ENCODE measurements around the gene GALNT2. TPM values are rescaled to one million over a fixed set of nuclear protein-coding genes. Genes with fewer than 3 reads are reported as not detected.

Gene GALNT2
- total and polyA plus RNA-seq, 2 experiments from 2014 or later = 17.8 to 48.3 TPM

DNA sequence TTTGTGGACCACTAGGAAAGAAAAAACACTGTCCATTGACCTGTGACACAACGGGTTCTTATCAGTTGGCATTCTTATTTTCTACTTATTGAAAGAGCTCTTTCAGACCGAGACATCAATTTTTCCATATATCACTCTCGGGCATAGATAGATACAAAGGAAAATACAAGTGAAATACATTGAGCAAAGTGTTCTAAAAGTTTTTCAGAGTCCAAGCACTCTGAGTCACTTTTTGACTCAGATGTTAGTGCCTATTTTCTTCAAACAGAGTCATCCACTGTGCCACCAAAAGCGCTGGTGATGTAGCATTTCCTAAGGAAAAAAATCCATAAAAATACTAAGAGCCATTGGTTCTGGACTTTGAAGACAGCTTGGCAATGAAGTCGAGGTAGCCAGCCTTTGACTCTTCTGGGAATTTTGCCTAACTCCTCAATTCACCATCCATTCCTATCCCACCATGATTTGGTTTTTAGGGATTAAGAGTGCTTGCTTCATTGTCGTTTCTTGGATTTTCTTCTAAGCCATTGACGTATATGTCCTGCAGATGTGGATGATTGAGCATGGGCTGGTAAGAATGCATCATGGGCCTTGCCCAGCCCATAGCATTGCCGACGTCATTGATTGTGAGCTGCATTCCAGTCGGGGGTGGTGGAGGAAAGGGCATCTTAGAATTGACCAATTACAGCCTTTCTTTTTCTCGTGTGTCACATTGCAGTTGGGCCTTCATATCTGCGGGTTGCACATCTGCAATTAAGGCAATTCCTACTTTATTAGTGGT is 10.6 kb downstream of the GALNT2 start:
- Histone ChIP-seq H3K27me3 (ENCODE audit: insufficient read depth) (no peaks in the 10 kb centered on the region), H3K4me2 (no peak overlapping the region), H3K4me1 (ENCODE audit: insufficient read depth) (peaks cover 11% of the 10 kb centered on the region; the same call in 1 of the 2 replicates), H3K4me3 (no peak overlapping the region), H2AFZ (no peak overlapping the region), H3K36me3 (ENCODE audit: insufficient read depth) (no peaks in the 10 kb centered on the region), H4K20me1 (replicated peaks; ENCODE audit: insufficient read depth) (peaks cover 30% of the 10 kb centered on the region), H3K27ac (ENCODE audit: low read depth) (no peak overlapping the region), H3K79me2 (replicated peaks; ENCODE audit: insufficient read depth) (peaks cover 97% of the 10 kb centered on the region), H3F3A (replicated peaks; ENCODE audit: low read depth) (peaks cover 2% of the 10 kb centered on the region), H3K9me2 (ENCODE audit: insufficient read depth) (no peaks in the 10 kb centered on the region)
- DNase-seq (ENCODE audit: low spot score) = no peak
- H3K27ac Mint-ChIP-seq = no peak overlapping the region
- no peak overlapping the region for H3K4me3 Mint-ChIP-seq
- H3K27me3 Mint-ChIP-seq (ENCODE audit: insufficient read depth, low read depth, poor library complexity) = peaks cover 3% of the 10 kb centered on the region
- TF ChIP-seq, protein P1, sequence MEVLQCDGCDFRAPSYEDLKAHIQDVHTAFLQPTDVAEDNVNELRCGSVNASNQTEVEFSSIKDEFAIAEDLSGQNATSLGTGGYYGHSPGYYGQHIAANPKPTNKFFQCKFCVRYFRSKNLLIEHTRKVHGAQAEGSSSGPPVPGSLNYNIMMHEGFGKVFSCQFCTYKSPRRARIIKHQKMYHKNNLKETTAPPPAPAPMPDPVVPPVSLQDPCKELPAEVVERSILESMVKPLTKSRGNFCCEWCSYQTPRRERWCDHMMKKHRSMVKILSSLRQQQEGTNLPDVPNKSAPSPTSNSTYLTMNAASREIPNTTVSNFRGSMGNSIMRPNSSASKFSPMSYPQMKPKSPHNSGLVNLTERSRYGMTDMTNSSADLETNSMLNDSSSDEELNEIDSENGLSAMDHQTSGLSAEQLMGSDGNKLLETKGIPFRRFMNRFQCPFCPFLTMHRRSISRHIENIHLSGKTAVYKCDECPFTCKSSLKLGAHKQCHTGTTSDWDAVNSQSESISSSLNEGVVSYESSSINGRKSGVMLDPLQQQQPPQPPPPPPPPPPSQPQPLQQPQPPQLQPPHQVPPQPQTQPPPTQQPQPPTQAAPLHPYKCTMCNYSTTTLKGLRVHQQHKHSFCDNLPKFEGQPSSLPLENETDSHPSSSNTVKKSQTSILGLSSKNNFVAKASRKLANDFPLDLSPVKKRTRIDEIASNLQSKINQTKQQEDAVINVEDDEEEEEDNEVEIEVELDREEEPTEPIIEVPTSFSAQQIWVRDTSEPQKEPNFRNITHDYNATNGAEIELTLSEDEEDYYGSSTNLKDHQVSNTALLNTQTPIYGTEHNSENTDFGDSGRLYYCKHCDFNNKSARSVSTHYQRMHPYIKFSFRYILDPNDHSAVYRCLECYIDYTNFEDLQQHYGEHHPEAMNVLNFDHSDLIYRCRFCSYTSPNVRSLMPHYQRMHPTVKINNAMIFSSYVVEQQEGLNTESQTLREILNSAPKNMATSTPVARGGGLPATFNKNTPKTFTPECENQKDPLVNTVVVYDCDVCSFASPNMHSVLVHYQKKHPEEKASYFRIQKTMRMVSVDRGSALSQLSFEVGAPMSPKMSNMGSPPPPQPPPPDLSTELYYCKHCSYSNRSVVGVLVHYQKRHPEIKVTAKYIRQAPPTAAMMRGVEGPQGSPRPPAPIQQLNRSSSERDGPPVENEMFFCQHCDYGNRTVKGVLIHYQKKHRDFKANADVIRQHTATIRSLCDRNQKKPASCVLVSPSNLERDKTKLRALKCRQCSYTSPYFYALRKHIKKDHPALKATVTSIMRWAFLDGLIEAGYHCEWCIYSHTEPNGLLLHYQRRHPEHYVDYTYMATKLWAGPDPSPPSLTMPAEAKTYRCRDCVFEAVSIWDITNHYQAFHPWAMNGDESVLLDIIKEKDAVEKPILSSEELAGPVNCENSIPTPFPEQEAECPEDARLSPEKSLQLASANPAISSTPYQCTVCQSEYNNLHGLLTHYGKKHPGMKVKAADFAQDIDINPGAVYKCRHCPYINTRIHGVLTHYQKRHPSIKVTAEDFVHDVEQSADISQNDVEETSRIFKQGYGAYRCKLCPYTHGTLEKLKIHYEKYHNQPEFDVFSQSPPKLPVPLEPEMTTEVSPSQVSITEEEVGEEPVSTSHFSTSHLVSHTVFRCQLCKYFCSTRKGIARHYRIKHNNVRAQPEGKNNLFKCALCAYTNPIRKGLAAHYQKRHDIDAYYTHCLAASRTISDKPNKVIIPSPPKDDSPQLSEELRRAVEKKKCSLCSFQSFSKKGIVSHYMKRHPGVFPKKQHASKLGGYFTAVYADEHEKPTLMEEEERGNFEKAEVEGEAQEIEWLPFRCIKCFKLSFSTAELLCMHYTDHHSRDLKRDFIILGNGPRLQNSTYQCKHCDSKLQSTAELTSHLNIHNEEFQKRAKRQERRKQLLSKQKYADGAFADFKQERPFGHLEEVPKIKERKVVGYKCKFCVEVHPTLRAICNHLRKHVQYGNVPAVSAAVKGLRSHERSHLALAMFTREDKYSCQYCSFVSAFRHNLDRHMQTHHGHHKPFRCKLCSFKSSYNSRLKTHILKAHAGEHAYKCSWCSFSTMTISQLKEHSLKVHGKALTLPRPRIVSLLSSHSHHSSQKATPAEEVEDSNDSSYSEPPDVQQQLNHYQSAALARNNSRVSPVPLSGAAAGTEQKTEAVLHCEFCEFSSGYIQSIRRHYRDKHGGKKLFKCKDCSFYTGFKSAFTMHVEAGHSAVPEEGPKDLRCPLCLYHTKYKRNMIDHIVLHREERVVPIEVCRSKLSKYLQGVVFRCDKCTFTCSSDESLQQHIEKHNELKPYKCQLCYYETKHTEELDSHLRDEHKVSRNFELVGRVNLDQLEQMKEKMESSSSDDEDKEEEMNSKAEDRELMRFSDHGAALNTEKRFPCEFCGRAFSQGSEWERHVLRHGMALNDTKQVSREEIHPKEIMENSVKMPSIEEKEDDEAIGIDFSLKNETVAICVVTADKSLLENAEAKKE (CRISPR knock-in tag; IDR thresholded peaks at IDR 0.05) = no peak
- TF ChIP-seq JUNB (IDR thresholded peaks at IDR 0.05; ENCODE audit: unreplicated experiment) (no peak), CREB1 (CRISPR knock-in tag; IDR thresholded peaks at IDR 0.05; ENCODE audit: low read depth) (no peak), STAT1 (IDR thresholded peaks at IDR 0.05; ENCODE audit: unreplicated experiment) (no peak), EZH2phosphoT487 (IDR thresholded peaks at IDR 0.05; ENCODE audit: unreplicated experiment) (no peak), EZH2 (IDR thresholded peaks at IDR 0.05; ENCODE audit: low read depth, unreplicated experiment) (no peak), POLR2AphosphoS5 (IDR thresholded peaks at IDR 0.05; ENCODE audit: low read depth) (no peak), ZNF114 (CRISPR knock-in tag; IDR thresholded peaks at IDR 0.05) (no peak), NANOG (IDR thresholded peaks at IDR 0.05; ENCODE audit: borderline replicate concordance) (no peak), ZNF331 (CRISPR knock-in tag; IDR thresholded peaks at IDR 0.05; ENCODE audit: low read depth) (no peak)
- TF ChIP-seq, protein P2, sequence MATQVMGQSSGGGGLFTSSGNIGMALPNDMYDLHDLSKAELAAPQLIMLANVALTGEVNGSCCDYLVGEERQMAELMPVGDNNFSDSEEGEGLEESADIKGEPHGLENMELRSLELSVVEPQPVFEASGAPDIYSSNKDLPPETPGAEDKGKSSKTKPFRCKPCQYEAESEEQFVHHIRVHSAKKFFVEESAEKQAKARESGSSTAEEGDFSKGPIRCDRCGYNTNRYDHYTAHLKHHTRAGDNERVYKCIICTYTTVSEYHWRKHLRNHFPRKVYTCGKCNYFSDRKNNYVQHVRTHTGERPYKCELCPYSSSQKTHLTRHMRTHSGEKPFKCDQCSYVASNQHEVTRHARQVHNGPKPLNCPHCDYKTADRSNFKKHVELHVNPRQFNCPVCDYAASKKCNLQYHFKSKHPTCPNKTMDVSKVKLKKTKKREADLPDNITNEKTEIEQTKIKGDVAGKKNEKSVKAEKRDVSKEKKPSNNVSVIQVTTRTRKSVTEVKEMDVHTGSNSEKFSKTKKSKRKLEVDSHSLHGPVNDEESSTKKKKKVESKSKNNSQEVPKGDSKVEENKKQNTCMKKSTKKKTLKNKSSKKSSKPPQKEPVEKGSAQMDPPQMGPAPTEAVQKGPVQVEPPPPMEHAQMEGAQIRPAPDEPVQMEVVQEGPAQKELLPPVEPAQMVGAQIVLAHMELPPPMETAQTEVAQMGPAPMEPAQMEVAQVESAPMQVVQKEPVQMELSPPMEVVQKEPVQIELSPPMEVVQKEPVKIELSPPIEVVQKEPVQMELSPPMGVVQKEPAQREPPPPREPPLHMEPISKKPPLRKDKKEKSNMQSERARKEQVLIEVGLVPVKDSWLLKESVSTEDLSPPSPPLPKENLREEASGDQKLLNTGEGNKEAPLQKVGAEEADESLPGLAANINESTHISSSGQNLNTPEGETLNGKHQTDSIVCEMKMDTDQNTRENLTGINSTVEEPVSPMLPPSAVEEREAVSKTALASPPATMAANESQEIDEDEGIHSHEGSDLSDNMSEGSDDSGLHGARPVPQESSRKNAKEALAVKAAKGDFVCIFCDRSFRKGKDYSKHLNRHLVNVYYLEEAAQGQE (IDR thresholded peaks at IDR 0.05; ENCODE audit: unreplicated experiment) = no peak
- TF ChIP-seq, protein P3, sequence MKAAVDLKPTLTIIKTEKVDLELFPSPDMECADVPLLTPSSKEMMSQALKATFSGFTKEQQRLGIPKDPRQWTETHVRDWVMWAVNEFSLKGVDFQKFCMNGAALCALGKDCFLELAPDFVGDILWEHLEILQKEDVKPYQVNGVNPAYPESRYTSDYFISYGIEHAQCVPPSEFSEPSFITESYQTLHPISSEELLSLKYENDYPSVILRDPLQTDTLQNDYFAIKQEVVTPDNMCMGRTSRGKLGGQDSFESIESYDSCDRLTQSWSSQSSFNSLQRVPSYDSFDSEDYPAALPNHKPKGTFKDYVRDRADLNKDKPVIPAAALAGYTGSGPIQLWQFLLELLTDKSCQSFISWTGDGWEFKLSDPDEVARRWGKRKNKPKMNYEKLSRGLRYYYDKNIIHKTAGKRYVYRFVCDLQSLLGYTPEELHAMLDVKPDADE (IDR thresholded peaks at IDR 0.05) = no peak
- TF ChIP-seq, protein P4, sequence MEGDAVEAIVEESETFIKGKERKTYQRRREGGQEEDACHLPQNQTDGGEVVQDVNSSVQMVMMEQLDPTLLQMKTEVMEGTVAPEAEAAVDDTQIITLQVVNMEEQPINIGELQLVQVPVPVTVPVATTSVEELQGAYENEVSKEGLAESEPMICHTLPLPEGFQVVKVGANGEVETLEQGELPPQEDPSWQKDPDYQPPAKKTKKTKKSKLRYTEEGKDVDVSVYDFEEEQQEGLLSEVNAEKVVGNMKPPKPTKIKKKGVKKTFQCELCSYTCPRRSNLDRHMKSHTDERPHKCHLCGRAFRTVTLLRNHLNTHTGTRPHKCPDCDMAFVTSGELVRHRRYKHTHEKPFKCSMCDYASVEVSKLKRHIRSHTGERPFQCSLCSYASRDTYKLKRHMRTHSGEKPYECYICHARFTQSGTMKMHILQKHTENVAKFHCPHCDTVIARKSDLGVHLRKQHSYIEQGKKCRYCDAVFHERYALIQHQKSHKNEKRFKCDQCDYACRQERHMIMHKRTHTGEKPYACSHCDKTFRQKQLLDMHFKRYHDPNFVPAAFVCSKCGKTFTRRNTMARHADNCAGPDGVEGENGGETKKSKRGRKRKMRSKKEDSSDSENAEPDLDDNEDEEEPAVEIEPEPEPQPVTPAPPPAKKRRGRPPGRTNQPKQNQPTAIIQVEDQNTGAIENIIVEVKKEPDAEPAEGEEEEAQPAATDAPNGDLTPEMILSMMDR (conservative IDR thresholded peaks at IDR 0.05; ENCODE audit: low read depth in 2 of 2) = no peak
- peaks cover 38% of the 10 kb centered on the region for H3K4me1 Mint-ChIP-seq
- peaks cover 8% of the 10 kb centered on the region; the same call in 2 of the 3 replicates for H3K9me3 Mint-ChIP-seq
- peaks cover 14% of the 10 kb centered on the region for H3K36me3 Mint-ChIP-seq (ENCODE audit: low read depth)
- ATAC-seq = no peak

Data from GM23338 (cell line).